ENCODE data around the gene FAM181A.

DNA sequence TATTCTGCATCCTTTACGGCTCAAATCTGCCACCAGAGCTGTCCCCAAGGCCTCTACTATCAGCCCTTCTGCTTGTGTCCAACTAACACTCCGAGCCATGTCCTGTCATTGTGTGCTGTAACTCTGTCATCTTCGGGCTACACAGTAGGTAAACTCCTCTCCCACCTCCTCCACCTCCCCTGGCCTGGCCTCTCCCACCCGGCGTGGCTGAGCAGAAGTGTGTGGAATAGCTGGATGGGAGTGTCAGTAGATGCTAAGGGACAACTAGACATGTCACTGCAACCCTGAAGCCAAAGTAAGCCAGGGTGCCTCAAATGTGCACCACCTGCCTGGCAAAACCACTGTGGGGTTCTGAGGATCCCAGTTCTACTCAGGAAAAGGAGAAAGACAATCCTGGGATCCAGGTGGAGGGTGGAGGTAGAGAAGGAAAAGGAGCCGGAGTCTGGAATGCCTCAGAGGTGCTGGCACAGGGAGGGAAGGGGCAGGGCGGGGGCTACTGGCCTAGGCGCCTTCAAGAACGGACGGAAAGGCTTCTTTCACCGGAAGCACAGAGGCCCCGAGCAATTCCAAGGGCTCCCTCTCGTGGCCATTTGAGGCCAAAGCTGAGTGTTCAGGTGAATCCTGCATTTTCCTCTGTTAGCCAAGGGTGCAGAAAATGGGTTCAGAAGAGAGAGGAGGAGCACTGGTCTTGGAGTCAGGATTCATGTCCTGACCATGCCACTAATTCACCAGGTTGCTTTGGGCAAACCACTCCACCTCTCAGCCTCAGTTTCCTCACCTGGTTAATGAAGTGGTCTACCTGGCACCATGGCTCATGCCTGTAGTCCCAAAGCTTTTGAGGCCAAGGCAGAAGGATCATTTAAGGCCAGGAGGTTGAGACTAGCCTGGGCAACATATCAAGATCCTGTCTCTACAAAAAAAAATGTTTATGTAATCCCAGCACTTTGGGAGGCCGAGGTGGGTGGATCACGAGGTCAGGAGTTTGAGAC, 20.5 kb upstream of the FAM181A start:
- TF ChIP-seq, protein P1, sequence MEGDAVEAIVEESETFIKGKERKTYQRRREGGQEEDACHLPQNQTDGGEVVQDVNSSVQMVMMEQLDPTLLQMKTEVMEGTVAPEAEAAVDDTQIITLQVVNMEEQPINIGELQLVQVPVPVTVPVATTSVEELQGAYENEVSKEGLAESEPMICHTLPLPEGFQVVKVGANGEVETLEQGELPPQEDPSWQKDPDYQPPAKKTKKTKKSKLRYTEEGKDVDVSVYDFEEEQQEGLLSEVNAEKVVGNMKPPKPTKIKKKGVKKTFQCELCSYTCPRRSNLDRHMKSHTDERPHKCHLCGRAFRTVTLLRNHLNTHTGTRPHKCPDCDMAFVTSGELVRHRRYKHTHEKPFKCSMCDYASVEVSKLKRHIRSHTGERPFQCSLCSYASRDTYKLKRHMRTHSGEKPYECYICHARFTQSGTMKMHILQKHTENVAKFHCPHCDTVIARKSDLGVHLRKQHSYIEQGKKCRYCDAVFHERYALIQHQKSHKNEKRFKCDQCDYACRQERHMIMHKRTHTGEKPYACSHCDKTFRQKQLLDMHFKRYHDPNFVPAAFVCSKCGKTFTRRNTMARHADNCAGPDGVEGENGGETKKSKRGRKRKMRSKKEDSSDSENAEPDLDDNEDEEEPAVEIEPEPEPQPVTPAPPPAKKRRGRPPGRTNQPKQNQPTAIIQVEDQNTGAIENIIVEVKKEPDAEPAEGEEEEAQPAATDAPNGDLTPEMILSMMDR (conservative IDR thresholded peaks at IDR 0.05; ENCODE audit: low read depth in 2 of 2) = peak; percentile 83 to 91
- TF ChIP-seq, protein P2, sequence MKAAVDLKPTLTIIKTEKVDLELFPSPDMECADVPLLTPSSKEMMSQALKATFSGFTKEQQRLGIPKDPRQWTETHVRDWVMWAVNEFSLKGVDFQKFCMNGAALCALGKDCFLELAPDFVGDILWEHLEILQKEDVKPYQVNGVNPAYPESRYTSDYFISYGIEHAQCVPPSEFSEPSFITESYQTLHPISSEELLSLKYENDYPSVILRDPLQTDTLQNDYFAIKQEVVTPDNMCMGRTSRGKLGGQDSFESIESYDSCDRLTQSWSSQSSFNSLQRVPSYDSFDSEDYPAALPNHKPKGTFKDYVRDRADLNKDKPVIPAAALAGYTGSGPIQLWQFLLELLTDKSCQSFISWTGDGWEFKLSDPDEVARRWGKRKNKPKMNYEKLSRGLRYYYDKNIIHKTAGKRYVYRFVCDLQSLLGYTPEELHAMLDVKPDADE (IDR thresholded peaks at IDR 0.05) = peak; percentile 92
- no peak for TF ChIP-seq CREB1 (CRISPR knock-in tag; IDR thresholded peaks at IDR 0.05; ENCODE audit: low read depth)
- TF ChIP-seq POLR2AphosphoS5 (IDR thresholded peaks at IDR 0.05; ENCODE audit: low read depth) = no peak
- TF ChIP-seq STAT1 (IDR thresholded peaks at IDR 0.05; ENCODE audit: unreplicated experiment) = no peak
- no peak for TF ChIP-seq EZH2phosphoT487 (IDR thresholded peaks at IDR 0.05; ENCODE audit: unreplicated experiment)
- no peak for TF ChIP-seq NANOG (IDR thresholded peaks at IDR 0.05; ENCODE audit: borderline replicate concordance)
- TF ChIP-seq EZH2 (IDR thresholded peaks at IDR 0.05; ENCODE audit: low read depth, unreplicated experiment) = no peak
